Activated CD4-positive, alpha-beta T cell treated with anti-CD3 and anti-CD28 coated beads, Interleukin-2, amount 50 U/mL, for 1 hour (primary cell): ENCODE data around the gene OR5AU1.
"Not testable (repeated sequence)": the region's sequence is repeated elsewhere in the genome, so short reads cannot be mapped to it uniquely, and the experiment has no call there.

Source experiments
- DNase-seq: peaks from one replicate; pipeline ENCODE4 v3.0.0-alpha.2; 2020

OR5AU1 gene

DNA sequence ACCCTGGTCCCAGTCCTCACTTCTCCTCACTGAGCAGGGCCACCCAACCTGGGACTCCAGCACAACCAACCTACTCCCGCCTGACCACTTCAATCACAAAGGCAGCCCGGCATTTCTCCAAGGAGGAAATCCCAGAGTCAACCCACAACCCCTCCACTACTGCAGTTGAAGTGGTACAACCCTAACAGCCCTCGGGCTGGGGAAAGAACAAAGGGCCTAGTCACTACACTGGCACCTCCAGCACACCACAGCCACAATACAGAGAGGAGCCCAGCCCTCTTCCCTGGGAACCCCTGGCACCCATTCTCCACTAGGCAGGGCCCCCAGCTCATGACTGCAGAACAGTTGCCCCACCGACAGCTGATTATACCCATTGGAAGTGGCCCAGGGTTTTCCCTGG is 13.7 kb upstream of the OR5AU1 start:
- no peak for DNase-seq

DNA sequence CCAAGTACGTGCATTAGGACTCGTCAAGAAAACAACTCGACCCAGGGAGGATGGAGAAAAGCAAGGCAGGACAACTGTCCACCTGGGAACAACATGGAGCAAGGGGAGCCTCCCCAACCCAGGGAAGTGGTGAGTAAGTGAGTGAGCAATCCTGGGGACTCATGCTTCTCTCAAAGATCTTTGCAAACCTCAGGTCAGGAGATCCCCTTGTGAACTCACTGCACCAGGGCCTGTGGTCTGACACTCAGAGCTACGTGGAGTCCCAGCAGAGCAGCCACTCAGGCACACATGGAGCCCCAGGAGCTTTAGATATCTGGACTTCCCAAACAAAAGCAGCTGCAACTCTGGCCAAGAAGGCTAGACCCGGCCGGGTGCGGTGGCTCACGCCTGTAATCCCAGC is 12.2 kb upstream of the OR5AU1 start:
- DNase-seq: no peak

- not testable (repeated sequence) for DNase-seq
Observed at GRCh38 chr14:21165670-21166069, 9.8 kb upstream of the OR5AU1 start.

DNA sequence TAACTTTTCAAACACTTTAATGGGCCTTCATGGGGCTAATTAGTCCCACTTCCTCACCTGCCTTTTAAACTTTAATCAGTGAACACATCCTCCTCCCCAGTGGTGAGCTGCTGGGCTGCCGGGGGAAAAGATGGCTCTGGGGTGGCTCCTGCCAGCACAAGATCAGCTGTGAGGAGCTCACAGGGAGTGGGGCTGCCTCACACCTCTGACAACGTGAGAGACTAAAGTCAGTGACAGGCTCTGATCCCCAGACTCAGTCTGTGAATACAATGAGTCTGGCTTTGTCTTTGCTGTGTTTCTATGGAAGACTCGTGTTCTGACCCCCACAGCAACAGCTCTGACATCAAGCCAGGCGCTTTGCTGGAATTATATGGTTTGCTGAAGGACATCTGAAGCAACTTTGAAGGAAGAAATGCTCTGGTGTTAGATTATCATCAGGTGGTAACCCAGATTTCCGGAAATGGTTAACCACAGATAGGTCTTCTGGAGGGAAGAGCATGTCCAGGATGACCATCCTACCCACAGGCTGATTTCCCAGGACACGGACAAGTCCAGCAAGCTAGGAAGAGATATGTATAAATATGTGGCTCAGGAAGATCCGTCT is 9.2 kb upstream of the OR5AU1 start:
- not testable (repeated sequence) for DNase-seq

DNA sequence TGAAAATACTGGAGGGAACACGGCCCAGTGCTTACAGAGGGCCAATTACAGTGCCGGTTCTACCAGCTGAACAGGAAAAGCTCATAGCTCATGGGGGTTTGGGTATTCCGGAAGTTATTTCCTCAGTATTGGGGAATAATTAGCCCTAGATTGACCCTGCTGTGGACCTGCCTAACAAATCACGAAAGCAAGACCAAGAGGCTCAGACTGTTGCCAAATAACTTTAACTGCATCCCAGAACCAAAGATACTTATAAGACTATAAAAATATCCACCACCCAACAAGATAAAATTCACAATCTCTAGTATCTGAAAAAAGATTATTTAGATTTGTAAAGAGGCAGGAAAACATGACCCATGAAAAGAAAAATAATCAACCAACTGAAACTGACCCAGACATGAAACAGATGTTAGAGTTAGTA is 8.0 kb upstream of the OR5AU1 start:
- DNase-seq: no peak

- DNase-seq: no peak
Observed at GRCh38 chr14:21162081-21162480, 6.2 kb upstream of the OR5AU1 start.

GRCh38 chr14:21160061-21160610 is 4.3 kb upstream of the OR5AU1 start:
- no peak for DNase-seq

DNA sequence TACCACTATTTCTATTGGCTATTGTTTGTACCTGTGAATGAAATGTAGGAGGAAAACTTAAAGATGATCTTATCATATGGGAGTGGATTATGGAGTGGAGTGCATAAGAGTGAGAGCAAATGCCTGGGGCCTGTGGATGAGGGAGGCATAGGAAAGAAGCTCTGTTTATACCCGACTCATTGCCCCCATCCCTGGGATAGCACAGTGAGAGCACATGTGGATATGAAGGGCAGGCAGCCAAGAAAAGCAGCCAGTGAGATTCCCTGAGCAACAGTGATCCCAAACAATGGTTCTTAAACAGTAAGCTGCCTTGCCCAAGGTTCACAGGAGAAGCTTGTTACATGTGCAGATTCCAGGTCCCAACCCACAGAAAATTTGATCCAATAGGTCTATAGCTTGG is 2.3 kb upstream of the OR5AU1 start:
- DNase-seq: not testable (repeated sequence)

DNA sequence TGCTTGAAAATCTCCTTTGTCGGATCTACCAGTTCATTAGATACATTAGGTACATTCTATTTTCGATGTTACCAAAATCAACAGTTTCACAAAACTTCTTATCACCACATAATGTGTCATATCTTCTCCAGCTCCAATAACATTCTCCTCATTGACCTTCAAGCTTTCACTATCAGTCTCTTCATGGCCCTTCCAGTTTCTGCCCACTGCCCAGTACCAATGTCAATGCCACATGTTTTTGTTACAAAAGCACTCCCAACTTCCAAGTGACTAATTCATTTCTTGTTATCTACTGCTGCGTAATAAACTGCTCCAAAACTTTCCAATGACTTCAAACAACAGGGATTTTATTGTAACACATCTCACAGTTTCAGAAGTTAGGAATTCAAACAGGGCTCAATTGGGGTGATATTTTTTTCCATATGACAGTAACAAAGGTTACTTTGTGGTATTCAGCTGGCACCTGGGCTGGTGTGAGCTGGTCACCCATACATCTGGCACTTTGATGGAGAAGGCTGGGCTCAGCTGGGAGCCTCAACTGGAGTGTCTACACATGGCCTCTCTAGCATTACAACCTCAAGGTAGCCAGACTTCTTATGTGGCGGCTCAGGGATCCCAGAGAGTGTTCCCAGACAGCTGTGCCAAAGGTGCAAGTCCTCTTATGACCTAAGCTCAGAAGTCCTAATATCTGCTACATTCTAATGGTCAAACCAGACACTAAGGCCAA is 6.1 kb downstream of the OR5AU1 start:
- no peak for DNase-seq

DNA sequence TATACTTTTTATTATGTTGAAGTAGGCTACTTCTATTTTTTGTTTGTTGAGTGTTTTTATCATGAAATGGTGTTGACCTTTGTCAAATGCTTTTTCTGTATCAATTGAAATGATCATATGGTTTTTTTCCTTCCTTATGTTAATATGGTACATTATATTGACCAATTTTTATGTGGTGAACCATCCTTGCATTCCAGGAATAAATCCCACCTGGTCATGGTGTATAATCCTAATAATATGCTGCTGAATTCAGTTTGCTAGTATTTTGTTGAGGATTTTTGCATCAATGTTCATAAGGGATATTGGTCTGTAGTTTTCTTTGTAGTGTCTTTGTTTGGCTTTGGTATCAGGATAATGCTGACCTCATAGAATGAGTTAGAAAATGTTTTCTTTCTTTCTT is 10.4 kb downstream of the OR5AU1 start:
- no peak for DNase-seq

GRCh38 chr14:21142357-21142756 is 13.5 kb downstream of the OR5AU1 start:
- no peak for DNase-seq

DNA sequence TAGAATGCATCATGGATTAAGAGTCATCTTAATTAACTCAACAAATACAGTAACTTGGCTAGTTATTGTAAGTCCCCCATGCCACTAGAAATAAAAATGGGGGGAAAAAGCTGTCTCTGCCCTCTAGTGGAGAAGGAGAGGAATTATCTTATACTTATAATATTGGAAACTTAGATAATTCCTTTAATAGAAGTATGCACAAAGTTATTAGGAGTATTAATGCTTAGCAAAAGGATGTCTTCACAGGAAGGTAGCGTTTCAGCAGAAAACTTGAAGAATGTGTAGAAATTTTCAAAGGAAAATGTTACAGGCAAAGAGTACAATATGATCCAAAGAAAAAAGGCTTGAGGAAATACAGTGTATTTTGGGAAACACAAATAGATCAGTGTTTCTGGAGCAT is 19.8 kb downstream of the OR5AU1 start:
- no peak for DNase-seq

- DNase-seq: no peak
Observed at GRCh38 chr14:21133901-21134300, 22.0 kb downstream of the OR5AU1 start.

- DNase-seq: no peak
Observed at GRCh38 chr14:21123429-21123828, 32.4 kb downstream of the OR5AU1 start.

DNA sequence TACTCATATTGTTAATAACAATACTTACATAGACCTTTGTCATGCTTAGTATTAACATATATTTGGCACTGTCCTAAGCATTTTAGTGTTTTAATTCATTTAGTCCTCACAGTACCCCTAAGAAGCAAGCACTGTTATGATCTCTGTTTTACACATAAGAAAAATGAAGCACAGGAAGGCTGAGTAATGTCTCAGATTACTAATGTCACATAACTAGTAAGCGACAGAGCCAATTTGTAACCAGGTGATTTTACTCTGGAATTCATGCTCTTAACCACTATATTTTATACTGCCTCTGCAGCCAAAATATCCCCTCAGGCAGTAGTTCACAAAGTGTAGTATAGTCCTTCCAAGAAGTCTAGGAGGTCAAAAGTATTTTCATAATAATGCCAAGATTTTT is 34.7 kb downstream of the OR5AU1 start:
- DNase-seq: no peak

- no peak for DNase-seq
Observed at GRCh38 chr14:21120686-21121085, 35.2 kb downstream of the OR5AU1 start.

DNA sequence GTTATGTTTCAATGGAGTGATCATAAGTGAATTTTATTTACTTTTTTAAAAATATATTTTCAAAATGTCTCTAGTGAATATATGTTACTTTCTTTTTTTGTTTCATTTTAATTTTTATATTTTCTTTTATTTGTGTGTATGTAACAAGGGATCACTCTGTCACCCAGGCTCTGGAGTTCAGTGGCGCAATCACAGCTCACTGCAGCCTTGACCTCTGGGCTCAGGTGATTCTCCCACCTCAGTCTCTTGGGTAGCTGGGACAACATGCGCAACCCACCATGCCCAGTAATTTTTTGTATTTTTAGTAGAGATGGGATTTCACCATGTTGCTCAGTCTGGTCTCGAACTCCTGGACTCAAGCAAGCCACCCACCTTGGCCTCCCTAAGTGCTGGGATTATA is 36.9 kb downstream of the OR5AU1 start:
- DNase-seq: no peak

DNA sequence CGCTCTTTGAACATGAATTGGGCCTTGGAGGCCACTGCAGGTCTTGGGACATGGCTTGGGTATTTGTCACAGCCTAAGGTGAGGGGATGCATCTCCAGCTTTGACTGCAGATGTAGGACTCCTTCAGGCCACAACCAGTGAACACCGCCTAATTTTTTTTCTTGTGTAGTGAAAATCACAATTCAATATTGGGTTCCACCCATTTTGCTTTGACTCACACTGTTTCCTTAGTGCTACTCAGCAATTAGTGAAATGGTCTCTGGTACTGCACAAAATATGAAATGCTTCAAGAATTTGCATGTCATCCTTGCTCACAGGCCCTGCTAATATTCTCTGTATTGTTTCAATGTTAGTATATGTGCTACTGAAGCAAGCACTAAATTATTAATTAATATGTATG is 42.5 kb downstream of the OR5AU1 start:
- no peak for DNase-seq

GRCh38 chr14:21112255-21112654 is 43.6 kb downstream of the OR5AU1 start:
- DNase-seq: no peak

DNA sequence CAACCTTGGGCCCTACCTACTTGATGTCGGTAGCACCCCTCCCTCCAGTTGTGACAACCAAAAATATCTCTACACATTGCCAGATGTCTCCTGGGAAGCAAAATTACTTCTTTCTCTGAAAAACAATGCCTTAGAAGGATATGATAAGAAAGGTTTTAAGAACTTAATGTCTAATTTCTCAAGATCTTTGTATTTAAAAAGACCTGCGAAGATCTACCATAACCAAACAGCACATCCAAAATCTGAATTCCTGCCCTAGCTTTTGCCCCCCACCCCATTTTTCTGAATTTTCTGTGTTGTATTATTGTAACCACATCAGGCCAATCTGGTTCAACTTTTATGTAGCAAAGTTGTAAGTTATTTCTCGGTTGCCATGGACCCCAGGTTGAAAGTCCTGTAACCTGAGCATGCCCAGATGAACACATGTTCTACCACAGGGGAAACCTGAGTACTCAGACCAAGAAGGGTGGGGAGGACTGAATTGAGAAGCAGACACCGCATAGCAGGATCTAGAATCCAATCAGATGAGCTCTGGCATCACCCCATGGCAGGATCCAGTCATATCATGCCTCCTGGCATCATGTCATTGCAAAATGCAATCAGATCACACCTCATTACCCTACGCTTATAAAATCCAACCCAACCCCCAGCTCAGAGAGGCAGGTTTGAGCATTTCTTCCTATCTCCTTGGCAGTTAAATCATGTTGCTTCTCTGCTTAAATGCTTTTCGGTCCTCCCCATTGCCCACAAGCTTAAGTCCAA is 46.3 kb downstream of the OR5AU1 start:
- DNase-seq: no peak

GRCh38 chr14:21108791-21109190 is 47.1 kb downstream of the OR5AU1 start:
- DNase-seq: no peak

GRCh38 chr14:21107283-21107800 is 48.5 kb downstream of the OR5AU1 start:
- DNase-seq: no peak

DNA sequence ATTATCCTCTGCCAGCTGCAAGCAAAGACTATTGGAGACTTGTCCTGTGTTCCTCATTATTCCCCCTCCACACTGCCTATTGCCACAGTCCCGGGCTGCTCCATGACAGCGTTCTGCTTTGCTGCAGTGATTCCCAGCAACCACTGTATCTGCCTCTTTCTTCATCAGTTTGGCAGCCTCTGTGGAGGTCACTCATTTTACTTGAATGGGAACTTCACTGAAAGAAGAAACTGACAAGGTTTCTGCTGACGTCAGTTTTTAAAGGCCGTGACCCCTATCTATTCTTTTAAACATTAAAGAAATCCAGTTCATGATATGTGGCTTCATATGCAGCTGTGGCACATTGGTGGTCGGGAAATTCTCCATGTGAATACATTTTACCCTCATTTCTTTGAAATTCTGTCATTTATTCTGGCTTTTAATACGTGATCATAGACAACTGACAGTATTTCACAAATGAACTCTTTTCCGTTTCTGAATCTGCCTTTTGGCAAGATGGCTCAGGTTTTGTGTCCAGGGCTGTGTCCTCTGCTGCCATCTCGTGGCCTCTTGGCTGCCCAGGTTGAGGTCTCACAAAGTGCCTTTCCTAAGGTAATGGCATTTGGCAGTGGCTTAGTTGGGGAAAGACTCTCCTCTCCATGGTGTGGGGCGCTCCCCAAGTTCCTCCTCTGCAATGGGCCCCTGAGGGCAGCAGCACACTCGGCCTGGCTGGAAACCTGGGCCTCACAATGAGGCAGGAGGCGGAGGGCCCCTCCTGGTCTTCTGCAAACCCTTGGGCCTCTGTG is 49.2 kb downstream of the OR5AU1 start:
- peak; percentile 80 for DNase-seq
